ENCODE data around the gene PRMT7.

GRCh38 chr16:68289202-68289601 lies 21.6 kb upstream of the PRMT7 start:
- TF ChIP-seq POLR2A (IDR thresholded peaks at IDR 0.05) = no peak
- no peak for TF ChIP-seq CTCF (IDR thresholded peaks at IDR 0.05)
